Adrenal gland (tissue), 12 donors: ENCODE results near the gene NBEAL1. TPM values are rescaled to one million over a fixed set of nuclear protein-coding genes. Genes with fewer than 3 reads are reported as not detected.
"Not testable (repeated sequence)": the region's sequence is repeated elsewhere in the genome, so short reads cannot be mapped to it uniquely, and the experiment has no call there.

Experiments
- DNase-seq, 7 donors: peaks; one replicate each; pipeline ENCODE4 v3.0.0-alpha.2; 2019 to 2020
- H3K27ac ChIP-seq, 5 donors: fragments of 200-600 bp; sonication (generic) in 4 of 5; 1 replicate in 3 of 5; 2 replicates in 2 of 5; pipeline versions ENCODE4 v1.5.1 to v1.8.0; 2016 to 2020; ENCODE audit warnings: mild to moderate bottlenecking in 1 of 5
- H3K27me3 ChIP-seq: fragments of 200-600 bp; 2 replicates; pipeline ENCODE4 v1.8.0; 2021
- H3K36me3 ChIP-seq, 2 donors: fragments of 200-600 bp; replicated peaks in 1 of 2; 1 replicate in 1 of 2; 2 replicates in 1 of 2; pipeline versions ENCODE4 v1.5.1 to v1.8.0; 2018 to 2022
- H3K4me1 ChIP-seq, 2 donors: fragments of 200-600 bp; replicated peaks in 1 of 2; 1 replicate in 1 of 2; 2 replicates in 1 of 2; pipeline versions ENCODE4 v1.5.1 to v1.8.0; 2018 to 2021
- H3K4me3 ChIP-seq, 4 donors: fragments of 200-600 bp; sonication (generic) in 3 of 4; one replicate each; pipeline ENCODE4 v1.5.1; 2016 to 2018
- H3K9me3 ChIP-seq, 3 donors: fragments of 200-600 bp; sonication (generic) in 1 of 3; replicated peaks in 1 of 3; 1 replicate in 2 of 3; 2 replicates in 1 of 3; pipeline versions ENCODE4 v1.5.1 to v1.8.0; 2016 to 2021
- POLR2A ChIP-seq, 2 donors: fragments of 450-650 bp; IDR thresholded peaks; one replicate each; pipeline ENCODE4 v1.6.1; 2017; ENCODE audit warnings: antibody characterized with exemption in 2 of 2, mild to moderate bottlenecking in 2 of 2, moderate library complexity in 1 of 2
- WGBS, 4 donors: extraction: QIAGEN DNeasy Blood & Tissue Kit in 2 of 4; methylation state at CpG; one replicate each; pipeline versions ENCODE4 v1.1.5 to v1.1.7; 2013 to 2017; 5-methylcytosine and 5-hydroxymethylcytosine counted together
- intact Hi-C, 2 donors: fragments of 100-400 bp; cut with DNase I; formaldehyde crosslinking; loops; one replicate each; pipeline versions ENCODE4 v1.14.1 to v1.15.0; 2022 to 2023
- polyA plus RNA-seq, 3 donors: library from polyadenylated mRNA; stranded (reverse); fragments of 200-250 nt in 2 of 3; fragments of 350-450 nt in 1 of 3; fragmentation: Illumina TruSeq in 1 of 3; extraction: RNeasy Lipid Tissue Mini Kit (QIAGEN cat#74804) in 1 of 3; gene quantifications; one replicate each; pipeline ENCODE4 v1.2.3, GENCODE V29; 2013 to 2014
- total RNA-seq, 9 donors: library from RNA; depleted of rRNA in 4 of 9; stranded (reverse); fragments of >200 nt in 4 of 9; fragments of 120-200 nt in 1 of 9; fragmentation: NEBNext Ultra II Directional in 1 of 9; extraction: Animal tissue kit (Norgen Biotek cat#: 25700) in 1 of 9; gene quantifications; one replicate each; pipeline versions ENCODE4 v1.1.0 to v1.2.4, GENCODE V29; 2013 to 2023
- TF ChIP-seq, protein P1 (sequence below), 6 experiments: fragments of 450-650 bp in 4 of 6; fragments of 200-600 bp in 2 of 6; sonication (generic) in 1 of 6; IDR thresholded peaks; 1 replicate in 5 of 6; 2 replicates in 1 of 6; pipeline versions ENCODE4 v1.5.1 to v1.8.0; 2016 to 2021; ENCODE audit warnings: antibody characterized with exemption in 6 of 6, mild to moderate bottlenecking in 2 of 6, moderate library complexity in 1 of 6
- donor health status: healthy with polysubstance abuse.
- donor health status: Bipolar disorder and iron deficiency.
- donor health status: DM: yes; HTN: yes; CAD: no.
- donor health status: DM: no; HTN: no; CAD: no.
- donor health status: DM: no; HTN: no; CAD: no.
- donor health status: DM: yes; HTN: yes; CAD: no.

NBEAL1 gene
- total and polyA plus RNA-seq, 12 donors, result 5.0 to 55.3 (median 25.4) TPM

DNA sequence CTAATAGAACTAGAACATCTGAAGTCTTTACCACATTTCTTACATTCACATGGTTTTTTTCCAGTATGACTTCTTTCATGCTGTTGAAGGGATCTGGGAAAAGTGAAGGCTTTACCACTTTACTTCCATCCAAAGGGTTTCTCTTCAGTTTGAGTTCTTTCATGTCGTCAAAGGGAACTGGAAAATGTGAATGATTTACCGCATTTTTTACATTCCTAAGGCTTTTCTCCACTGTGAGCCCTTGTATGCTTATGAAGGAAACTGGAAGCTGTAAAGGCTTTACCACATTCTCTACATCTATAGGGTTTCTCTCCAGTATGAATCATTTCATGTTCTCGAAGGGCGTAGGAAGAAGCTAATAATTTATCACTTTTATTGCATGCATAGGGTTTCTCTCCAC is 46.7 kb downstream of the NBEAL1 start:
- intact Hi-C loops, result no loop called here
- Histone ChIP-seq H3K27me3 (no peaks in the 10 kb centered on the region), H3K27ac (no peak overlapping the region), H3K36me3 (peaks cover 0 to 11% of the 10 kb centered on the region in 2 donors), H3K4me1 (no peaks in the 10 kb centered on the region), H3K9me3 (no peaks in the 10 kb centered on the region), H3K4me3 (no peak overlapping the region)
- WGBS, 4 donors, result 75 to 87% (median 80%) methylated on average over 4 of the region's 4 CpGs
- no peak for DNase-seq
- TF ChIP-seq, protein P1, sequence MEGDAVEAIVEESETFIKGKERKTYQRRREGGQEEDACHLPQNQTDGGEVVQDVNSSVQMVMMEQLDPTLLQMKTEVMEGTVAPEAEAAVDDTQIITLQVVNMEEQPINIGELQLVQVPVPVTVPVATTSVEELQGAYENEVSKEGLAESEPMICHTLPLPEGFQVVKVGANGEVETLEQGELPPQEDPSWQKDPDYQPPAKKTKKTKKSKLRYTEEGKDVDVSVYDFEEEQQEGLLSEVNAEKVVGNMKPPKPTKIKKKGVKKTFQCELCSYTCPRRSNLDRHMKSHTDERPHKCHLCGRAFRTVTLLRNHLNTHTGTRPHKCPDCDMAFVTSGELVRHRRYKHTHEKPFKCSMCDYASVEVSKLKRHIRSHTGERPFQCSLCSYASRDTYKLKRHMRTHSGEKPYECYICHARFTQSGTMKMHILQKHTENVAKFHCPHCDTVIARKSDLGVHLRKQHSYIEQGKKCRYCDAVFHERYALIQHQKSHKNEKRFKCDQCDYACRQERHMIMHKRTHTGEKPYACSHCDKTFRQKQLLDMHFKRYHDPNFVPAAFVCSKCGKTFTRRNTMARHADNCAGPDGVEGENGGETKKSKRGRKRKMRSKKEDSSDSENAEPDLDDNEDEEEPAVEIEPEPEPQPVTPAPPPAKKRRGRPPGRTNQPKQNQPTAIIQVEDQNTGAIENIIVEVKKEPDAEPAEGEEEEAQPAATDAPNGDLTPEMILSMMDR (IDR thresholded peaks at IDR 0.05), result no peak
- no peak for TF ChIP-seq POLR2A (IDR thresholded peaks at IDR 0.05)

DNA sequence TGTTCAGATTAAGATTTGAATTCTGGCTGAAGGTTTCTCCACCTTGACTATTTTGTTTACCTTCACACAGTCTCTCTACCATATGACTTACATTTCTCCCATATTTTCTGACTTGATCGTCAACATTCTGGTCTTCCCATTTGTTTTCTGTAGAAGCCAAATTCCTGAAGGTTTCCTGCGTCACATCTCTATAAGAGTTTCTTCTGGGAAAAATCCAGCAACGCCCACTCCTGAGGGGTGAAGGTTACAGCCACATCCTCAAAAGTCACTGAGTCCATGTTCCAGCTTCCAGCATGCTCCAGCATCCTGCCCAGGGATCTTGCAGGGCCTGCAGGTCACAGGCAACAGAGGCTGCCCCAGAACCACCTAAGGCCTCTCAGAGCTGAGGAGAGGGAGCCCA is 47.5 kb downstream of the NBEAL1 start:
- intact Hi-C loops, result no loop called here
- Histone ChIP-seq H3K27ac (no peak overlapping the region), H3K36me3 (peaks cover 0 to 11% of the 10 kb centered on the region in 2 donors), H3K27me3 (no peaks in the 10 kb centered on the region), H3K4me1 (no peaks in the 10 kb centered on the region), H3K4me3 (no peak overlapping the region), H3K9me3 (no peaks in the 10 kb centered on the region)
- no peak for TF ChIP-seq POLR2A (IDR thresholded peaks at IDR 0.05)
- TF ChIP-seq, protein P1 (IDR thresholded peaks at IDR 0.05), result no peak
- no peak for DNase-seq
- 79 to 90% (median 84%) methylated on average over 3 of the region's 3 CpGs for WGBS, 4 donors

DNA sequence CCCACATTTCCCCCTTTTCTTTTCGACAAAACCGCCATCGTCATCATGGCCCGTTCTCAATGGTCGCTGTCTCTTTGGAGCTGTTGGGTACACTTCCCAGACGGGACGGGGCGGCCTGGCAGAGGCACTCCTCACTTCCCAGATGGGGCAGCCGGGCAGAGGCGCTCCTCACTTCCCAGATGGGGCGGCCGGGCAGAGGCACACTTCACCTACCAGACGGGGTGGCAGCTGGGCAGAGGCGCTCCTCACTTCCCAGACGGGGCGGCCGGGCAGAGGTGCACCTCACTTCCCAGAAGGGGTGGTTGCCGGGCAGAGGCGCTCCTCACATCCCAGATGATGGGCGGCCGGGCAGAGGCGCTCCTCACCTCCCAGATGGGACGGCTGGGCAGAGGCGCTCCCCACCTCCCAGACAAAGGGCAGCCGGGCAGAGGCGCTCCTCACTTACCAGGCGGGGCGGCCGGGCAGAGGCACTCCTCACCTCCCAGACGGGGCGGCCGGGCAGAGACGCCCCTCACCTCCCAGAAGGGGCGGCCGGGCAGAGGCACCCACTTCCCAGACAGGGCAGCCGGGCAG is 51.9 kb downstream of the NBEAL1 start:
- intact Hi-C loops, H3K9me3 ChIP-seq, DNase-seq, H3K27ac ChIP-seq, H3K27me3 ChIP-seq, H3K4me3 ChIP-seq, H3K36me3 ChIP-seq, H3K4me1 ChIP-seq: not testable (repeated sequence)
- WGBS, 4 donors, result 92 to 97% (median 96%) methylated on average over 14 to 36 of the region's 36 CpGs

DNA sequence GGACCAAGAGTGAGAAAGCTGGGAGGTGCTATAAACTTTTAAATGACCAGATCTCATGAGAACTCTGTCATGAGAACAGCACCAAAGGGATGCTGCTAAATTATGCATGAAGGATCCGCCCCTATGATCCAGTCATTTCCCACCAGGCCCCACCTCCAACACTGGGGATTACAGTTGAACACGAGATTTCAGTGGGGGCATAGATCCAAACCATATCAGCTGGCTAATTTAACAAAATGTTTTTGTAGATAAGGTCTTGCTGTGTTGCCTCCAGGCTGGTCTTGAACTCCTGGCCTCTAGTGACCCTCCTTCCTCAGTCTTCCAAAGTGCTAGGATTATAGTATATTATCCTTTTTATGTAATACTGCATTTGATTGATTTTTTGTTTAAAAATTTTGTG is 56.0 kb downstream of the NBEAL1 start:
- Histone ChIP-seq H3K27me3 (no peaks in the 10 kb centered on the region), H3K4me3 (no peak overlapping the region), H3K27ac (no peak overlapping the region), H3K9me3 (no peaks in the 10 kb centered on the region), H3K4me1 (peaks cover 0 to 4% of the 10 kb centered on the region in 2 donors), H3K36me3 (peaks cover 0 to 3% of the 10 kb centered on the region in 2 donors)
- peak in 2 of 7 donors; percentile 10 for DNase-seq
- TF ChIP-seq, protein P1 (IDR thresholded peaks at IDR 0.05), result no peak
- no peak for TF ChIP-seq POLR2A (IDR thresholded peaks at IDR 0.05)
- 46 to 69% (median 62%) methylated on average over 2 of the region's 2 CpGs for WGBS, 4 donors
- intact Hi-C loops, result no loop called here

DNA sequence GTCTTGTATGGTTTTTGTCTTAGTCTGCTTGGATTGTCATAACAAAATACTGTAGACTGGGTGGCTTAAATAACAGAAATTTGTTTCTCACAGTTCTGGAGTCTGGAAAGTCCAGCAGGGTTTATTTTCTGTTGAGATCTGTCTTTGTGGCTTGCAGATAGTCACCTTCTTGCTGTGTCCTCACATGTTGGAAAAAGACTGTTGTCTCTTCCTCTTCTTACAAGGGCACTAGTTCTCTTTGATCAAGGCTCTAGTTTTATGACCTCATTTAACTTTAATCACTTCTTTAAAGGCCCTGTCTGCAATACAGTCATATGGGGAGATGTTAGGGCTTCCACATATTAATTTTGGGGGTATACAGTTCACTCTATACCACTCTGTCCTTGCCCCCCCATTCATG is 56.5 kb downstream of the NBEAL1 start:
- H3K4me1 ChIP-seq, result peaks cover 0 to 4% of the 10 kb centered on the region in 2 donors
- H3K27me3 ChIP-seq, result no peaks in the 10 kb centered on the region
- H3K36me3 ChIP-seq, result peaks cover 0 to 3% of the 10 kb centered on the region in 2 donors
- H3K27ac ChIP-seq, result no peak overlapping the region
- H3K9me3 ChIP-seq, result no peaks in the 10 kb centered on the region
- no peak for DNase-seq
- intact Hi-C loops, result no loop called here
- TF ChIP-seq, protein P1 (IDR thresholded peaks at IDR 0.05), result no peak
- TF ChIP-seq POLR2A (IDR thresholded peaks at IDR 0.05), result no peak
- no peak overlapping the region for H3K4me3 ChIP-seq
